SK-N-MC (cell line): ENCODE data around the gene DNAJA1.

Experiments used
- DNase-seq: peaks from one replicate; pipeline ENCODE4 v3.0.0-alpha.2; 2011; ENCODE audit warnings: low read depth, low spot score
- H3K27ac ChIP-seq: fragments of 200-600 bp; sonication (generic); 2 replicates; pipeline ENCODE4 v1.5.1; 2016; ENCODE audit warnings: mixed run types
- H3K36me3 ChIP-seq: fragments of 200-600 bp; sonication (generic); 2 replicates; pipeline ENCODE4 v1.6.1; 2017; ENCODE audit warnings: antibody characterized with exemption, low read length, mixed read lengths; ENCODE audit not compliant: insufficient read depth
- H3K4me3 ChIP-seq: fragments of 200-600 bp; sonication (generic); 2 replicates; pipeline ENCODE4 v1.5.1; 2016
- H3K9ac ChIP-seq: fragments of 200-600 bp; sonication (generic); 2 replicates; pipeline ENCODE4 v1.8.0; 2017; ENCODE audit warnings: mixed run types, mixed read lengths; ENCODE audit not compliant: insufficient read length
- H3K9me3 ChIP-seq: fragments of 200-600 bp; sonication (generic); 2 replicates; pipeline ENCODE4 v1.6.1; 2017; ENCODE audit warnings: low read depth, mild to moderate bottlenecking, antibody characterized with exemption, low read length, moderate library complexity, mixed read lengths
- EZH2 ChIP-seq: fragments of 200-600 bp; sonication (generic); IDR thresholded peaks from one replicate; pipeline ENCODE4 v1.6.1; 2017; ENCODE audit warnings: antibody characterized with exemption
- FOXP2 ChIP-seq: optimal IDR thresholded peaks from 2 replicates; pipeline ENCODE3; 2011; ENCODE audit warnings: mild to moderate bottlenecking, moderate library complexity; ENCODE audit not compliant: insufficient read depth; ENCODE audit errors: extremely low read length, control extremely low read depth
- POLR2AphosphoS5 ChIP-seq: IDR thresholded peaks from 2 replicates; pipeline ENCODE4 v1.6.1; 2012; ENCODE audit warnings: mild to moderate bottlenecking, low read depth, low read length, borderline replicate concordance

DNAJA1 gene

GRCh38 chr9:33049680-33050361 is 24.7 kb downstream of the DNAJA1 start:
- H3K4me3 ChIP-seq, result no peak overlapping the region
- no peak for DNase-seq
- TF ChIP-seq POLR2AphosphoS5 (no peak), FOXP2 (no peak), EZH2 (no peak)
- no peak overlapping the region for H3K9ac ChIP-seq
- H3K36me3 ChIP-seq, result peaks cover 63% of the 10 kb centered on the region
- H3K9me3 ChIP-seq, result no peaks in the 10 kb centered on the region
- no peak overlapping the region for H3K27ac ChIP-seq

GRCh38 chr9:33051144-33051543 is 26.1 kb downstream of the DNAJA1 start:
- no peak for DNase-seq
- H3K9ac ChIP-seq, result no peak overlapping the region
- H3K27ac ChIP-seq, result no peak overlapping the region
- TF ChIP-seq EZH2, result no peak
- TF ChIP-seq POLR2AphosphoS5, result no peak
- H3K9me3 ChIP-seq, result no peaks in the 10 kb centered on the region
- no peak overlapping the region for H3K4me3 ChIP-seq
- peaks cover 70% of the 10 kb centered on the region for H3K36me3 ChIP-seq

- Histone ChIP-seq H3K9ac (no peak overlapping the region), H3K36me3 (peaks cover 79% of the 10 kb centered on the region), H3K9me3 (no peaks in the 10 kb centered on the region), H3K4me3 (no peak overlapping the region), H3K27ac (no peak overlapping the region)
- TF ChIP-seq FOXP2, result no peak
- no peak for TF ChIP-seq POLR2AphosphoS5
- DNase-seq, result no peak
Observed at GRCh38 chr9:33065157-33066076, 40.3 kb downstream of the DNAJA1 start.

DNA sequence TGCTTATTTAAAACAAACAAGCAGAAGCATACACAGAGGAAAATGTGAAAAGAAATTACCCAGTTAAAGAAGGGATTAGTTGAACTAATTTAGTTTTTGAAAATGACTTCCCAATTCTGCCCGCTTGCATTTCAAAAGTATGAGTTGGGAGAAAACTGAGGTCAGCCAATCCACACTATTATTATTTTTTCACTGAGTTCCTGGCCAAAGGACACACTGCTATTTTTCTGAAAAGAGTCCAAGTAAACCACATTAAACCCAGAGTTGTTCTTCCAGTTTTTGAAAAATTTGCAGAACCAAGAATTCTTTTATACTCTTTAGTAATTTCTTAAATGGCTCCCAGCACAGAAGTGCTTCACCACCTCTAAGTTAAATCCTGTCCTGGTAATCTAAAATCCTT is 43.9 kb downstream of the DNAJA1 start:
- Histone ChIP-seq H3K4me3 (no peak overlapping the region), H3K9ac (no peak overlapping the region), H3K9me3 (no peaks in the 10 kb centered on the region), H3K36me3 (peaks cover 77% of the 10 kb centered on the region), H3K27ac (no peak overlapping the region)
- no peak for TF ChIP-seq POLR2AphosphoS5
- TF ChIP-seq EZH2, result no peak
- TF ChIP-seq FOXP2, result no peak
- no peak for DNase-seq

GRCh38 chr9:33076046-33077004 is 51.3 kb downstream of the DNAJA1 start, which contains the start of gene SMU1:
TSS of gene SMU1 (minus strand) at chr9:33076674. CDS start at chr9:33076608, 66 bp downstream.
- Histone ChIP-seq H3K9ac (peak within 1 kb of the TSS; percentile 99), H3K9me3 (no peaks in the 10 kb centered on the region), H3K36me3 (peaks cover 25% of the 10 kb centered on the region), H3K27ac (peak within 1 kb of the TSS; percentile 73), H3K4me3 (peak within 1 kb of the TSS; percentile 86)
- TF ChIP-seq POLR2AphosphoS5, result peak; percentile 91
- TF ChIP-seq EZH2, result no peak
- peak; percentile 93 for DNase-seq

GRCh38 chr9:33080534-33080933 is 55.5 kb downstream of the DNAJA1 start:
- DNase-seq, result no peak
- Histone ChIP-seq H3K9ac (peak overlapping the region; percentile 75), H3K9me3 (no peaks in the 10 kb centered on the region), H3K36me3 (no peaks in the 10 kb centered on the region), H3K27ac (peak overlapping the region; percentile 56; the same call in 1 of the 2 replicates), H3K4me3 (peak overlapping the region; percentile 77)
- no peak for TF ChIP-seq EZH2
- TF ChIP-seq FOXP2, result no peak
- TF ChIP-seq POLR2AphosphoS5, result no peak

- peak overlapping the region; percentile 75 for H3K9ac ChIP-seq
- H3K36me3 ChIP-seq, result no peaks in the 10 kb centered on the region
- peak overlapping the region; percentile 56 for H3K27ac ChIP-seq
- peak overlapping the region; percentile 77 for H3K4me3 ChIP-seq
- TF ChIP-seq FOXP2 (no peak), POLR2AphosphoS5 (no peak), EZH2 (no peak)
- peak; percentile 85 for DNase-seq
- no peaks in the 10 kb centered on the region for H3K9me3 ChIP-seq
Observed at GRCh38 chr9:33081128-33081851, 56.2 kb downstream of the DNAJA1 start.

DNA sequence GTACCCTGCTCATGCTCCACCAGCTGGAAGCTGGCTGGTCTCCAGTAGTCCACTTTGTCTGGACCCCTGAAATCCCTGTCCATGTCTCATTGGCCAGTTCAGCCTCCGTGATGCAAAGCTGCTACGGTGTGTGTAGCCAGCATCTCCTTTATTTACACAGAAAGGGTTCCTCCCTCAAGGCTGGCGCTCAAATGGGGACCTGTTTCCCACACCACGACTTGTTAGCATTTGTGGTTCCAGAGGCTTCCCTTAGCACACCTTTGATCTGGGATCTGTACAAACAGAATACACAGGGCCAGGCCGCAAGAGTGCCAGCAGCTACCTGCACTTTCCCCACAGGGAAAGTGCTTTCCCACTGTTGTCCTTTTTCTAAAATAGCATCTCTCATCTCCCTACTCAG is 57.1 kb downstream of the DNAJA1 start:
- no peak for DNase-seq

More for the DNA sequence above, 57.1 kb downstream of the DNAJA1 start:
- TF ChIP-seq EZH2 (no peak), POLR2AphosphoS5 (no peak), FOXP2 (no peak)
- Histone ChIP-seq H3K9me3 (no peaks in the 10 kb centered on the region), H3K4me3 (no peak overlapping the region), H3K27ac (no peak overlapping the region), H3K36me3 (no peaks in the 10 kb centered on the region), H3K9ac (no peak overlapping the region)
